ENCODE results near the gene MYO9A.

- TF ChIP-seq SUZ12 (IDR thresholded peaks at IDR 0.05; ENCODE audit: extremely low read depth, insufficient read depth, insufficient read length): no peak
- TF ChIP-seq YY1 (IDR thresholded peaks at IDR 0.05; ENCODE audit: insufficient read depth, insufficient read length): no peak
Measured at GRCh38 chr15:72086010-72086697, 31.8 kb downstream of the MYO9A start.

Data from NT2/D1 (cell line).